SK-N-SH (cell line): ENCODE data around the gene TNRC6B. TPM values are rescaled to one million over a fixed set of nuclear protein-coding genes. Genes with fewer than 3 reads are reported as not detected.
"Not testable (repeated sequence)": the region's sequence is repeated elsewhere in the genome, so short reads cannot be mapped to it uniquely, and the experiment has no call there.

Experiments
- CTCF ChIA-PET: fragments of 300-600, 350-600 bp; formaldehyde crosslinking; extraction: SDS; loops from one replicate; lab custom pipeline; 2021; lab: Yijun Ruan, JAX
- POLR2A ChIA-PET: fragments of 350-600 bp; sonication (Branson Sonifier 250); formaldehyde crosslinking; extraction: SDS; loops from one replicate; lab custom pipeline; 2020; ENCODE audit warnings: antibody characterized with exemption, inconsistent platforms; lab: Yijun Ruan, JAX
- DNase-seq: peaks from one replicate; pipeline ENCODE4 v3.0.0; 2012
- H2AFZ ChIP-seq: fragments of 200-600 bp; sonication (generic); 2 replicates; pipeline ENCODE4 v1.8.1; 2016; ENCODE audit warnings: antibody characterized with exemption, mild to moderate bottlenecking, low read depth
- H3F3A ChIP-seq: fragments of 200-600 bp; sonication (generic); replicated peaks from 2 replicates; pipeline ENCODE3; 2016; ENCODE audit warnings: antibody characterized with exemption, mild to moderate bottlenecking; ENCODE audit not compliant: insufficient read depth
- H3K27ac ChIP-seq, 2 experiments: fragments of 200-500 bp in 1 of 2; fragments of 200-600 bp in 1 of 2; sonication (Bioruptor generic) in 1 of 2; sonication (generic), shearing (Covaris generic) in 1 of 2; 2 replicates each; pipeline versions ENCODE4 v1.5.1 to v1.6.1; 2014 to 2016; ENCODE audit warnings: low read depth in 2 of 2, inconsistent platforms in 1 of 2, low read length in 1 of 2, mild to moderate bottlenecking in 1 of 2, mixed read lengths in 1 of 2
- H3K27me3 ChIP-seq: fragments of 200-600 bp; sonication (generic), shearing (Covaris generic); 2 replicates; pipeline ENCODE4 v1.6.1; 2016; ENCODE audit warnings: mixed run types; ENCODE audit not compliant: insufficient read depth
- H3K36me3 ChIP-seq, 2 experiments: fragments of 200-500 bp in 1 of 2; fragments of 200-600 bp in 1 of 2; sonication (Bioruptor generic) in 1 of 2; sonication (generic) in 1 of 2; replicated peaks in 1 of 2; 2 replicates each; pipeline versions ENCODE3 to v1.5.1; 2014 to 2016; ENCODE audit warnings: low read length in 1 of 2, mild to moderate bottlenecking in 1 of 2; ENCODE audit not compliant: insufficient read depth in 2 of 2, control insufficient read depth in 1 of 2
- H3K4me1 ChIP-seq, 2 experiments: fragments of 200-500 bp in 1 of 2; fragments of 200-600 bp in 1 of 2; sonication (Bioruptor generic) in 1 of 2; sonication (generic), shearing (Covaris generic) in 1 of 2; 2 replicates each; pipeline versions ENCODE4 v1.5.1 to v1.6.1; 2014 to 2016; ENCODE audit warnings: low read depth in 1 of 2, low read length in 1 of 2, mixed run types in 1 of 2; ENCODE audit not compliant: insufficient read depth in 2 of 2, control insufficient read depth in 1 of 2
- H3K4me2 ChIP-seq: fragments of 200-600 bp; sonication (generic), shearing (Covaris generic); 2 replicates; pipeline ENCODE4 v1.6.1; 2017; ENCODE audit warnings: mixed run types
- H3K4me3 ChIP-seq, 2 experiments: fragments of 200-500 bp in 1 of 2; fragments of 200-600 bp in 1 of 2; sonication (Bioruptor generic) in 1 of 2; sonication (generic), shearing (Covaris generic) in 1 of 2; 2 replicates each; pipeline versions ENCODE4 v1.5.1 to v1.8.1; 2014 to 2016; ENCODE audit warnings: low read depth in 2 of 2, inconsistent platforms in 1 of 2, low read length in 1 of 2, mild to moderate bottlenecking in 1 of 2, mixed read lengths in 1 of 2, moderate library complexity in 1 of 2
- H3K79me2 ChIP-seq: fragments of 200-600 bp; sonication (generic); 2 replicates; pipeline ENCODE4 v1.8.1; 2017; ENCODE audit warnings: mild to moderate bottlenecking; ENCODE audit not compliant: insufficient read depth
- H3K9ac ChIP-seq: fragments of 200-600 bp; sonication (generic); 2 replicates; pipeline ENCODE4 v1.6.1; 2017; ENCODE audit warnings: mixed run types
- H3K9me2 ChIP-seq: fragments of 200-600 bp; sonication (generic); 2 replicates; pipeline ENCODE4 v1.6.1; 2017; ENCODE audit warnings: mixed run types
- H3K9me3 ChIP-seq: fragments of 200-600 bp; sonication (generic); 2 replicates; pipeline ENCODE4 v1.6.1; 2017; ENCODE audit warnings: mixed run types, mild to moderate bottlenecking, moderate library complexity
- H4K20me1 ChIP-seq: fragments of 200-600 bp; sonication (generic); 2 replicates; pipeline ENCODE4 v1.6.1; 2017; ENCODE audit warnings: mild to moderate bottlenecking, mixed run types; ENCODE audit not compliant: insufficient read depth
- CHD2 ChIP-seq: fragments of 150-350 bp; IDR thresholded peaks from 2 replicates; pipeline ENCODE4 v1.6.1; 2018; ENCODE audit warnings: low read length; ENCODE audit not compliant: partially characterized antibody
- ELF1 ChIP-seq: IDR thresholded peaks from 2 replicates; pipeline ENCODE4 v1.4.0; 2012
- EP300 ChIP-seq, 2 experiments: IDR thresholded peaks; 2 replicates each; pipeline versions ENCODE4 v1.4.0 to v1.6.1; 2012; ENCODE audit warnings: borderline replicate concordance in 1 of 2, low read depth in 1 of 2, low read length in 1 of 2
- FOXJ3 ChIP-seq: sonication (generic); formaldehyde crosslinking; IDR thresholded peaks from 2 replicates; pipeline ENCODE4 v1.5.1; 2020; ENCODE audit warnings: mild to moderate bottlenecking, missing genetic modification reagents
- MAX ChIP-seq: IDR thresholded peaks from 2 replicates; pipeline ENCODE4 v1.4.0; 2012; ENCODE audit warnings: low read depth
- MEF2A ChIP-seq: IDR thresholded peaks from 2 replicates; pipeline ENCODE4 v1.4.0; 2012; ENCODE audit warnings: low read depth, borderline replicate concordance
- NRF1 ChIP-seq: IDR thresholded peaks from 2 replicates; pipeline ENCODE4 v1.6.1; 2012; ENCODE audit warnings: low read depth, mild to moderate bottlenecking, low read length
- PBX3 ChIP-seq: IDR thresholded peaks from 2 replicates; pipeline ENCODE4; 2012
- REST ChIP-seq: IDR thresholded peaks from 2 replicates; pipeline ENCODE4 v1.6.1; 2012; ENCODE audit warnings: mild to moderate bottlenecking, low read depth, low read length, moderate library complexity
- RXRA ChIP-seq: IDR thresholded peaks from 2 replicates; pipeline ENCODE4 v1.4.0; 2012; ENCODE audit warnings: low read depth, mild to moderate bottlenecking, borderline replicate concordance
- SIN3A ChIP-seq: IDR thresholded peaks from 2 replicates; pipeline ENCODE4 v1.6.1; 2012; ENCODE audit warnings: low read depth, mild to moderate bottlenecking, low read length, moderate library complexity, borderline replicate concordance
- TAF1 ChIP-seq: IDR thresholded peaks from 2 replicates; pipeline ENCODE4 v1.6.1; 2012; ENCODE audit warnings: low read depth, mild to moderate bottlenecking, low read length, moderate library complexity, borderline replicate concordance
- TCF12 ChIP-seq: IDR thresholded peaks from 2 replicates; pipeline ENCODE4 v1.4.0; 2012
- TEAD4 ChIP-seq: IDR thresholded peaks from 2 replicates; pipeline ENCODE4 v1.4.0; 2012; ENCODE audit warnings: mild to moderate bottlenecking, borderline replicate concordance; ENCODE audit not compliant: insufficient read depth
- YY1 ChIP-seq: IDR thresholded peaks from 2 replicates; pipeline ENCODE4 v1.4.0; 2012; ENCODE audit warnings: low read depth, mild to moderate bottlenecking
- ZBTB33 ChIP-seq: IDR thresholded peaks from 2 replicates; pipeline ENCODE4 v1.4.0; 2012; ENCODE audit warnings: low read depth, borderline replicate concordance
- WGBS: methylation state at CpG from one replicate; pipeline ENCODE4 v1.1.6; 2017; ENCODE audit warnings: low lambda C conversion rate; 5-methylcytosine and 5-hydroxymethylcytosine counted together
- polyA plus RNA-seq, 3 experiments: library from polyadenylated mRNA; depleted of rRNA; stranded (reverse); fragments of >200 nt; gene quantifications; 2 replicates each; pipeline ENCODE4 v1.2.3, GENCODE V29; 2012

TNRC6B gene
- polyA plus RNA-seq, 1 of the 3 experiments (the other 2 are of a cell fraction), result 1.2 TPM

GRCh38 chr22:40153705-40154104 lies 24.0 kb upstream of the TNRC6B start (continued):
- TF ChIP-seq REST (no peak), MEF2A (no peak), TCF12 (no peak), TEAD4 (no peak), YY1 (no peak), TAF1 (no peak), EP300 (IDR thresholded peaks at IDR 0.05; ENCODE audit: borderline replicate concordance in 1 of 2, low read depth in 1 of 2, low read length in 1 of 2) (no peak), SIN3A (no peak), RXRA (no peak)

- Histone ChIP-seq H3F3A (no peaks in the 10 kb centered on the region), H3K36me3 (no peaks in the 10 kb centered on the region), H3K27me3 (no peaks in the 10 kb centered on the region), H2AFZ (no peak overlapping the region), H3K9me2 (no peaks in the 10 kb centered on the region), H3K9me3 (no peaks in the 10 kb centered on the region), H3K4me3 (no peak overlapping the region), H3K4me1 (no peaks in the 10 kb centered on the region), H3K9ac (no peak overlapping the region)
- CTCF ChIA-PET, result no interaction called here
- DNase-seq, result no peak
- POLR2A ChIA-PET, result no interaction called here
- WGBS, result 67% methylated on average over 7 of the region's 7 CpGs
- TF ChIP-seq FOXJ3, result no peak
- TF ChIP-seq EP300 (IDR thresholded peaks at IDR 0.05; ENCODE audit: borderline replicate concordance in 1 of 2, low read depth in 1 of 2, low read length in 1 of 2), result no peak
- no peak for TF ChIP-seq PBX3
- no peak for TF ChIP-seq MAX
- no peak for TF ChIP-seq ZBTB33
- TF ChIP-seq CHD2, result no peak
- TF ChIP-seq ELF1, result no peak
- TF ChIP-seq NRF1, result no peak
- TF ChIP-seq, all 33 proteins: peak for 0
- Histone ChIP-seq H3K4me2 (no peak overlapping the region), H3K79me2 (no peaks in the 10 kb centered on the region), H4K20me1 (no peaks in the 10 kb centered on the region), H3K27ac (no peak overlapping the region)
Observed at GRCh38 chr22:40156001-40156516, 21.7 kb upstream of the TNRC6B start.

GRCh38 chr22:40156682-40157081 lies 21.0 kb upstream of the TNRC6B start:
- H3K4me1 ChIP-seq, H3K79me2 ChIP-seq, H3K4me2 ChIP-seq, DNase-seq, H3K9me3 ChIP-seq, H3K36me3 ChIP-seq, H3F3A ChIP-seq, H4K20me1 ChIP-seq, H3K9me2 ChIP-seq, H3K27me3 ChIP-seq, H2AFZ ChIP-seq, CTCF ChIA-PET, POLR2A ChIA-PET, H3K4me3 ChIP-seq, H3K27ac ChIP-seq, H3K9ac ChIP-seq: not testable (repeated sequence)
- WGBS, result 84% methylated on average over 2 of the region's 6 CpGs
